B cell (primary cell): ENCODE results near the gene ACTR6. TPM values are rescaled to one million over a fixed set of nuclear protein-coding genes. Genes with fewer than 3 reads are reported as not detected.
"Not testable (repeated sequence)": the region's sequence is repeated elsewhere in the genome, so short reads cannot be mapped to it uniquely, and the experiment has no call there.

ENCODE experiments used
- ATAC-seq: fragments of 200-7000 bp; cut with Tn5 transposase; one replicate; pipeline ENCODE4 v1.10.0; 2021; ENCODE audit warnings: low read depth, mild to moderate bottlenecking, moderate number of reproducible peaks, moderate library complexity
- CTCF ChIA-PET: fragments of 350-600 bp; sonication (Branson Sonifier 250); formaldehyde crosslinking; loops from one replicate; lab custom pipeline; 2021; ENCODE audit warnings: antibody characterized with exemption, inconsistent platforms; lab: Charles Lee
- POLR2A ChIA-PET: fragments of 350-600 bp; sonication (Branson Sonifier 250); formaldehyde crosslinking; loops from one replicate; lab custom pipeline; 2021; ENCODE audit warnings: antibody characterized with exemption; lab: Charles Lee
- DNase-seq: peaks from one replicate; pipeline ENCODE4 v3.0.0; 2013
- H2AFZ ChIP-seq: 2 replicates; pipeline ENCODE4 v1.6.1; 2012; ENCODE audit warnings: mild to moderate bottlenecking, low read depth, low read length; ENCODE audit not compliant: insufficient read depth, poor library complexity, severe bottlenecking
- H3K27ac ChIP-seq, 2 donors: 1 replicate in 1 of 2; 2 replicates in 1 of 2; pipeline ENCODE4 v1.5.1; 2012 to 2013; ENCODE audit warnings: low read length in 2 of 2, mild to moderate bottlenecking in 2 of 2, moderate library complexity in 1 of 2
- H3K27me3 ChIP-seq, 4 experiments: fragments of 200-600 bp in 1 of 4; sonication (generic) in 1 of 4; replicated peaks in 1 of 4; 1 replicate in 2 of 4; 2 replicates in 2 of 4; pipeline versions ENCODE4 v1.6.1 to v1.7.0; 2013 to 2016; ENCODE audit warnings: low read length in 3 of 4, mild to moderate bottlenecking in 2 of 4, mixed read lengths in 1 of 4, moderate library complexity in 1 of 4; ENCODE audit not compliant: insufficient read depth in 4 of 4, control insufficient read depth in 3 of 4; ENCODE audit errors: control extremely low read depth in 1 of 4
- H3K36me3 ChIP-seq, 2 experiments: replicated peaks in 1 of 2; 1 replicate in 1 of 2; 2 replicates in 1 of 2; pipeline versions ENCODE4 v1.6.1 to v1.7.1; 2013; ENCODE audit warnings: low read length in 1 of 2; ENCODE audit not compliant: insufficient read depth in 2 of 2, control insufficient read depth in 1 of 2; ENCODE audit errors: control extremely low read depth in 1 of 2, extremely low read depth in 1 of 2
- H3K4me1 ChIP-seq, 2 donors: fragments of 200-600 bp in 1 of 2; sonication (generic) in 1 of 2; 1 replicate in 1 of 2; 2 replicates in 1 of 2; pipeline versions ENCODE4 v1.5.1 to v1.6.1; 2013 to 2017; ENCODE audit warnings: low read length in 2 of 2; ENCODE audit not compliant: control insufficient read depth in 2 of 2, insufficient read depth in 2 of 2
- H3K4me2 ChIP-seq: replicated peaks from 2 replicates; pipeline ENCODE3; 2012; ENCODE audit warnings: mild to moderate bottlenecking, low read depth, low read length; ENCODE audit not compliant: poor library complexity, severe bottlenecking
- H3K4me3 ChIP-seq, 5 experiments: fragments of 200-600 bp in 1 of 5; sonication (generic) in 1 of 5; 1 replicate in 3 of 5; 2 replicates in 2 of 5; pipeline versions ENCODE4 v1.5.1 to v1.7.0; 2011 to 2016; ENCODE audit warnings: low read length in 4 of 5, mild to moderate bottlenecking in 4 of 5, low read depth in 2 of 5, control low read depth in 1 of 5, moderate library complexity in 1 of 5; ENCODE audit not compliant: insufficient read depth in 1 of 5; ENCODE audit errors: control extremely low read depth in 1 of 5, extremely low read depth in 1 of 5
- H3K79me2 ChIP-seq: fragments of 200-600 bp; sonication (generic); one replicate; pipeline ENCODE4 v1.6.0; 2016; ENCODE audit warnings: low read length; ENCODE audit not compliant: control insufficient read depth, insufficient read depth
- H3K9ac ChIP-seq: fragments of 200-600 bp; sonication (generic); 2 replicates; pipeline ENCODE4 v1.6.1; 2017; ENCODE audit warnings: mild to moderate bottlenecking, low read length, moderate library complexity
- H3K9me3 ChIP-seq, 3 donors: one replicate each; pipeline versions ENCODE4 v1.6.1 to v1.7.1; 2013; ENCODE audit warnings: low read length in 2 of 3; ENCODE audit not compliant: control insufficient read depth in 2 of 3, insufficient read depth in 1 of 3; ENCODE audit errors: control extremely low read depth in 1 of 3
- H4K20me1 ChIP-seq: 2 replicates; pipeline ENCODE4 v1.6.0; 2012; ENCODE audit warnings: mild to moderate bottlenecking, low read length; ENCODE audit not compliant: insufficient read depth, control insufficient read depth, poor library complexity, severe bottlenecking
- H3K27ac Mint-ChIP-seq: one replicate; pipeline ENCODE4 v1.8.0; 2021; ENCODE audit warnings: mixed read lengths
- H3K27me3 Mint-ChIP-seq: one replicate; pipeline ENCODE4 v1.8.0; 2021; ENCODE audit warnings: mixed read lengths
- H3K4me1 Mint-ChIP-seq: one replicate; pipeline ENCODE4 v1.8.0; 2021; ENCODE audit warnings: mixed read lengths
- H3K4me3 Mint-ChIP-seq: one replicate; pipeline ENCODE4 v1.8.0; 2021; ENCODE audit warnings: mixed read lengths
- H3K9me3 Mint-ChIP-seq: one replicate; pipeline ENCODE4 v1.8.0; 2022; ENCODE audit warnings: mixed read lengths; ENCODE audit not compliant: insufficient read depth
- CTCF ChIP-seq: fragments of 200-600 bp; IDR thresholded peaks from one replicate; pipeline ENCODE4 v1.8.0; 2022; ENCODE audit warnings: antibody characterized with exemption, mild to moderate bottlenecking
- EZH2 ChIP-seq: IDR thresholded peaks from 2 replicates; pipeline ENCODE4 v1.6.1; 2012; ENCODE audit warnings: borderline replicate concordance, low read depth, mild to moderate bottlenecking, moderate library complexity, low read length; ENCODE audit not compliant: insufficient read depth, poor library complexity, severe bottlenecking
- WGBS: methylation state at CpG from one replicate; pipeline ENCODE4 v1.1.5; 2013; ENCODE audit warnings: missing lambda C conversion rate; ENCODE audit not compliant: insufficient coverage; 5-methylcytosine and 5-hydroxymethylcytosine counted together
- intact Hi-C: fragments of 100-400 bp; cut with micrococcal nuclease; formaldehyde crosslinking; loops from one replicate; pipeline ENCODE4 v1.10.0; 2022
- polyA plus RNA-seq: library from polyadenylated mRNA; depleted of rRNA; stranded (reverse); fragments of >200 nt; gene quantifications from 2 replicates; pipeline ENCODE4 v1.2.3, GENCODE V29; 2012
- total RNA-seq, 2 donors: library from RNA; stranded (reverse); fragments of 120-200 nt in 1 of 2; gene quantifications; 1 replicate in 1 of 2; 2 replicates in 1 of 2; pipeline versions ENCODE4 v1.2.3 to v1.2.4, GENCODE V29; 2013 to 2022

Gene ACTR6
- total and polyA plus RNA-seq, 2 donors (not counting 1 experiment from before 2014, with no cell fraction given) = 10.1 to 30.8 TPM

- ChIA-PET POLR2A (no interaction called here), CTCF (no interaction called here)
- H2AFZ ChIP-seq = no peak overlapping the region
- DNase-seq (no peak), ATAC-seq (no peak)
- peaks cover 9 to 12% of the 10 kb centered on the region in 2 donors for H3K4me1 ChIP-seq
- H3K27me3 ChIP-seq = no peaks in the 10 kb centered on the region
- H3K4me2 ChIP-seq = no peak overlapping the region
- Mint-ChIP-seq H3K4me1 (peaks cover 13% of the 10 kb centered on the region), H3K27me3 (no peaks in the 10 kb centered on the region), H3K4me3 (no peak overlapping the region), H3K27ac (no peak overlapping the region), H3K9me3 (no peaks in the 10 kb centered on the region)
- H3K36me3 ChIP-seq = no peaks in the 10 kb centered on the region
- no peak overlapping the region for H3K4me3 ChIP-seq
- H3K79me2 ChIP-seq = peaks cover 10% of the 10 kb centered on the region
- H4K20me1 ChIP-seq = no peaks in the 10 kb centered on the region
- TF ChIP-seq EZH2 (no peak), CTCF (no peak)
- WGBS = 100% methylated on average over 4 of the region's 5 CpGs
- H3K9ac ChIP-seq = no peak overlapping the region
- no peak overlapping the region for H3K27ac ChIP-seq
- H3K9me3 ChIP-seq = no peaks in the 10 kb centered on the region
- intact Hi-C loops = loop anchor here (10.0 kb wide), 1 partner anchor 1748 kb away; the partner anchor contains the start of gene TMPO
Measured at GRCh38 chr12:100263131-100263530, 62.5 kb downstream of the ACTR6 start.

- intact Hi-C loops = loop anchor here (5.0 to 10.0 kb wide), 3 partner anchors 307 to 1750 kb away; partner anchors contain the start of genes GAS2L3, TMPO and UTP20
- H3K9me3 Mint-ChIP-seq, H3K36me3 ChIP-seq, H3K27me3 ChIP-seq, H3K4me3 Mint-ChIP-seq, H3K4me2 ChIP-seq, ATAC-seq, H3K27ac Mint-ChIP-seq, H3K27me3 Mint-ChIP-seq, H3K9ac ChIP-seq, H3K27ac ChIP-seq, H2AFZ ChIP-seq, POLR2A ChIA-PET, H4K20me1 ChIP-seq, CTCF ChIA-PET, DNase-seq, H3K9me3 ChIP-seq, H3K4me3 ChIP-seq: not testable (repeated sequence)
- H3K4me1 Mint-ChIP-seq = peaks cover 27% of the 10 kb centered on the region
- peaks cover 22 to 23% of the 10 kb centered on the region in 2 donors for H3K4me1 ChIP-seq
- 96% methylated on average over 3 of the region's 5 CpGs for WGBS
- H3K79me2 ChIP-seq = peaks cover 28% of the 10 kb centered on the region
Measured at GRCh38 chr12:100265107-100265506, 64.5 kb downstream of the ACTR6 start.
